HG03521 (cell line): ENCODE measurements around the gene NPR2.

Experiments used
- ATAC-seq: cut with Tn5 transposase; IDR thresholded peaks from one replicate; pipeline ENCODE4 v1.9.1; 2021; ENCODE audit warnings: mild to moderate bottlenecking, moderate library complexity; ENCODE audit not compliant: unreplicated experiment

Gene NPR2

DNA sequence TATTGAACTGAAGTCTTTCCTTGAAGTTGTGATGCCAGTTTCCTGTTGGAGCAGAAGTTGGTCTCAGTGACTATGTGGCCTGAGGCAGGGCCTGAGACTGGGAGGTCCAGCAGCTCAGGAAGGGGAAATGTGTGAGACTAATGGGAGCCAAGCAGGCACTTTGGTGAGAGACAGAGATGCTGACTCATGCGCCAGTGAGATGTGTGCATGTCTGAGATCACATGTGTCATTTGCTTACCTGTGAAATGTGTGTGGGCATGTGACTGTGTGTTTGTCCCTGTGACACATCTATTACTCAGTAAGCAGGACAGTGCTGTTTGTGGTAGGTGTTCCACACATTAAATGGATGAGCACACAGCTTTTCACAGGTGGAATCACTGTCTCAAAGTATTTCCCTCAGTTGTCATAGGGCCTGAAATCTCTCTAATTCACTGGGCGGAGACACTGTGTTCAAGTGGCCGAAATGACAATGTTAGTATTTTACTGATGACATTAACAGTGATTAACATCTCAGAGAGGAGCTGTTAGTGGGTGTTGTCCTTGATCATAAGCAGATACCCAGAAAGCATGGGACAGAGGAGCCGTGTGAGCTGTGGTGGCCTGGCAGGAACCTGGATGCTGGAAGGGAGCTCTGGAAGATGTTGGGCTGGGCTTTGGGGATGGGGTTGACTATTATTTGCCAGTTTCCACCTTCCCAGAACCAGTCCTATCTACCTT, 7.4 kb downstream of the NPR2 start:
- ATAC-seq = no peak

DNA sequence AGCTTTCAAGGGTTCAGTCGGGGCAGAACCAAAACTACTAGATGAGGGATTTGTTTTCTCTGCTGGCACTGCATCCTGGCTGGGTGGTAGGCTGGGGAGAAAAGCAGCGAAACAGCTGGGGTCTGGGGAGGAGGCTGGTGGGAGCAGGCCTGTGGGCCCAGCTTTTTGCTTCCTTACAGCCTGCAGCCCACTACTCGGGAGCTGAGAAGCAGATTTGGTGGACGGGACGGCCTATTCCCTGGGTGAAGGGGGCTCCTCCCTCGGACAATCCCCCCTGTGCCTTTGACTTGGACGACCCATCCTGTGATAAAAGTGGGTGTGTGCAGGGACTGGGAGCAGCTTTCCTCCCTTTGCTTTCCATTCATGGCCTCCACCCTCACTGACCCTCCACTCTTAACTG, 9.1 kb downstream of the NPR2 start:
- no peak for ATAC-seq

DNA sequence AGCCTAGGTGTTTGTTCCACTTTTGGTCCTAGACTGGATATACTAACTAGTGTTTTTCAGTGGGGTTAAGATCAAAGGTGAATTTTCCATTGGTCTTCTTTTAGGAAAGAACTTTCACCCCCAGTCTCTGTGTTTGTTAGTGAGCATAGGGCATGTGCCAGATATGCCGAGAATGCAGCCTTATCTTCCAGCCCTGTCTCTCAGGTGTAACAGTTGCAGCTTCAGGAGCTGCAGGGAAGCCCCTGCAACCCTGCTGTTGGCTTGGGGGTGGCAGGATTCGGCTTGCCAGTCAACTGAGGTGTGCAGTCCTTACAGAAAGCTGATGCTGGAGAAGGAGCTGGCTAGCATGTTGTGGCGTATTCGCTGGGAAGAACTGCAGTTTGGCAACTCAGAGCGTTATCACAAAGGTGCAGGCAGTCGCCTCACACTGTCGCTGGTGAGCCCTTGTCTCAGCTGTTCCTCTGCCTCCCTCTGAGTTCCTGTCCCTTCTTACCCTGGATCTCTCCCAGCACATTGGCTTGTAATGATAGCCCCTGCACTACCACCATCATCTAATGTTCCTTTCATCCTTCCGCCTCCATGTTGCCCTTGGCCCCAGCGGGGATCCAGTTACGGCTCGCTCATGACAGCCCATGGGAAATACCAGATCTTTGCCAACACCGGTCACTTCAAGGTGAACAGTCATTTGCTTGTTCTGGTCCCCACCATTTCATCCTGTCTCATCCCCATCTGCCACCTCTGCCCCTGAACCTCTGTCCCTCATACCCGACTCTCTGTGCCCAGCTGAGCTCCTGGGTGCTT, 10.1 kb downstream of the NPR2 start:
- no peak for ATAC-seq

DNA sequence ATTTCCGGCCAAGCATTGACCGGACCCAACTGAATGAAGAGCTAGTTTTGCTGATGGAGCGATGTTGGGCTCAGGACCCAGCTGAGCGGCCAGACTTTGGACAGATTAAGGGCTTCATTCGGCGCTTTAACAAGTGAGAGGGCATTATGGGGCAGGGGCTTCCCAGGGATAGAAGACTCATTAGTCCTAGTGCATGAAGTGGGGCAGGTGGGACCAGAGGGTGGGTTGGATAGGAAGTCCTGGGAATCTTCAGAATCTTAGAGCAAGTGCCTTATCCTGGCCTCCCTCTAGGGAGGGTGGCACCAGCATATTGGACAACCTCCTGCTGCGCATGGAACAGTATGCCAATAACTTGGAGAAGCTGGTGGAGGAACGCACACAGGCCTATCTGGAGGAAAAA, 14.7 kb downstream of the NPR2 start:
- no peak for ATAC-seq

DNA sequence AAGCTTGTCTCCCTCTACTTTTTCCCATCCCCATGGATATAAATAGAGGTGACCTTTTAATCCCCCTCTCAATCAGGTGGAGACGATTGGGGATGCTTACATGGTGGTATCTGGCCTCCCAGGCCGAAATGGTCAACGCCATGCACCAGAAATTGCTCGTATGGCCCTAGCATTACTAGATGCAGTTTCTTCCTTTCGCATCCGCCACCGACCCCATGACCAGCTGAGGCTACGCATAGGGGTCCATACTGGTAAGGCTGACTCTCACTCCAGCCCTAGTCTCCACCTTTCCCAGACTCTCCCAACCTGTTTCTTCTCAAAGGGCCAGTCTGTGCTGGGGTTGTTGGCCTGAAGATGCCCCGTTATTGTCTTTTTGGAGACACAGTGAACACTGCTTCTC, 17.0 kb downstream of the NPR2 start:
- ATAC-seq = no peak

DNA sequence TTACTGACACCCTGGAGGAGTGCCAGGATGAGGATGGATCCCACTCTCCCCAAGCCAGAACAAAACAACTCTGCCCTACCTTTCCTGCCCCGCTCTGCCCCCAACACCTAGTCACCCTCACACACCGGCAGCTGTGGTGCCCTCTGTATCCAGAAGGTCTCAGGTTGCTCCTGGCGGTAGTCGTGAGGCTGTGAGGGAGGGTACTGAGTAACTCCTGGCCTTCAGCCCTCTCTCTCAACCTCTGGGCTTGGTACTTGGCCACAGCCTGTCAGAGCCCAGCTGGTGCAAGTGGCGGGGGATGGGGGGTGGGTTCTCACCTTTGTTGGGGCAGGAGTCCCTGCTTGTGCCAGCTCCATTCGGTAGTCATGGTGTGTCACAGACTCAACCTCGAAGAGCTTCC, 18.7 kb downstream of the NPR2 start:
- ATAC-seq = no peak

DNA sequence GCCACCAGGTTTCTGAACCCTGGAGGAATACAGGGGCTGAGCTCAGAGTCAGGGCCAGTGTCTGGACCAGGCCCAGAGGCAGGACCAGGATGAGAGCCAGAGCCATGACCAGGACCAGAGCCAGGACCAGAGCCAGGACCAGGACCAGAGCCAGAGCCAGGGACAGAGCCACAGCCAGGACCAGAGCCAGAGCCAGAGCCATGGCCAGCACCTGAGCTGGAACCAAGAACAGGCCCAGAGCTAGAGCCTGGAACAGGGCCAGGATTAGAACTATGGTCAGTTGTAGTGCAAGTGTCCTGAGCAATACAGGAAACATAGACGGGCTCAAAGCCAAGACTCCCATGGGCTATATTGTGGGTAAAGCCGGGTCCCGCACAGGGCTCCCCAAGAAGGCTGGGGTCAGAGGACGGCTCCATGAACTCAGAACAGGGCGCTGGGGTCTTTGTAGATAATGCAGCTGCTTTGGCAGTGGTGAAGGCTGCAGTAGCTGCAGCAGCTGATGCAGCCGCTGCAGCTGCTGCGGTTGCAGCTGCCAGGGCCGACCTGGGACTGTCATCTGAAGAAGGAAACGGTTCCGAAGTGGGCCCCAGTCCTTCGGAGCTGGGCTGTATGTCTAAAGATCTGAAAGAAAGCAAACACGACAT, 20.1 kb downstream of the NPR2 start:
- no peak for ATAC-seq

DNA sequence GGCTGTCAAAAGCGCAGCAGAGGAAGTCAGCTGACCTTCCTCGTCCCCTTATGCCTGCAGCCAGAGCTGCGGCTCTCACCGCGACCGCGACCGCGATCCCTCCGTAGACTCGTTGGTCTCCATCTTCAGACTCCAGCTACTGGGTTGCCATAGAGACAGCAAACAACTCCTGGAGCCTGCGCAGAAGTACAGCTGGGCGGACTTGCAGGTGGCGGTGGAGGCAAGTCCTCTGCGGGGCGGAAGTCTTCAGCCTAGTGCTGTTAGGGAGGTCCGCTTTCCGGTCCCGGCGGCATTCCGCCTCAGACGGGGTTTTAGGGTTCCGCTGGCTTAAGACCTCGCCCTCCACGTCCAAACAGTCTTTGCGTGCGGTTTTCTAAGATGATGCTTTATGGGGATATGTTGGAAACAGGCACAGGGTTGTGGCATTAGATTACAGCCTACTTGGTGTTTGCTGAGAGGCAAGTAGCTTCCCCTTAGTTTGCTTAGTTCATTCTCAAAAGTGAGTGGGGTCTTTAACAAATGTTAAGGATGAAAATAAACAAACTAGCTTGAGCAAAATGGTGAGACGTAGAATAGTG, 20.7 kb downstream of the NPR2 start, which contains the start of gene SPAG8:
Gene SPAG8, minus strand, starts transcription at position 238 of the 578 bp plus-strand sequence. Its CDS starts 115 bp downstream, at position 123.
- ATAC-seq = peak; percentile 64

DNA sequence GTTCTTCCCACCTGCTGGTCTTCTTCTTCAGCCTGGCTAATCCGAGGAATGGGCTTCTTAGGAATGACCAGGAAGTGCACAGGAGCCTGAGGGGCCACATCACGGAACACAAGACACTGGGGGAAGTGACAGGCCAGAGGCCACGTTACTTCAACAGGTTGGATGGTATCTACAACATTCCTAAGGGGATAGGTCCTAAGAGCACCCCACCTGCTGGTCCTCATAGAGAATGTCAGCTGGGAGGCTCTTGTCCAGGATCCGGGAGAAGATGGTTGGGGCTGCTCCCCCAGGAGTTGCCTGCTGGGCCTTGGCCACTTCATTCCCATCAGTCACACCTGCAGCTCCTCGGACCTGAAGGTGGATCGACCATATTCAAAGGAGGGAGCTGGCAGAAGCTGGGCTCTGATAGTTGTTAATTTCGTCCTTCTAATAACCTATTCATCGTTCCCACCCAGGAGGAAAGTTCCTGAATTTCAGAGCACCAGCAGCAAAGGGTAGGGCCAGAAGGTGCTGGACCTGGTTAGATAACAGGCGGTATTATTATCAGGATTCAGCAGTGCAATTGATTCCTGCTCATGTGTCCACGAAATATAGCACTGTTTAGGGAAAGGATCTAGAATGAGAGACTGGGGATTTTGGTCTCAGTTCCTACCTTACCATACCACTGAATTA, 22.2 kb downstream of the NPR2 start:
- no peak for ATAC-seq

DNA sequence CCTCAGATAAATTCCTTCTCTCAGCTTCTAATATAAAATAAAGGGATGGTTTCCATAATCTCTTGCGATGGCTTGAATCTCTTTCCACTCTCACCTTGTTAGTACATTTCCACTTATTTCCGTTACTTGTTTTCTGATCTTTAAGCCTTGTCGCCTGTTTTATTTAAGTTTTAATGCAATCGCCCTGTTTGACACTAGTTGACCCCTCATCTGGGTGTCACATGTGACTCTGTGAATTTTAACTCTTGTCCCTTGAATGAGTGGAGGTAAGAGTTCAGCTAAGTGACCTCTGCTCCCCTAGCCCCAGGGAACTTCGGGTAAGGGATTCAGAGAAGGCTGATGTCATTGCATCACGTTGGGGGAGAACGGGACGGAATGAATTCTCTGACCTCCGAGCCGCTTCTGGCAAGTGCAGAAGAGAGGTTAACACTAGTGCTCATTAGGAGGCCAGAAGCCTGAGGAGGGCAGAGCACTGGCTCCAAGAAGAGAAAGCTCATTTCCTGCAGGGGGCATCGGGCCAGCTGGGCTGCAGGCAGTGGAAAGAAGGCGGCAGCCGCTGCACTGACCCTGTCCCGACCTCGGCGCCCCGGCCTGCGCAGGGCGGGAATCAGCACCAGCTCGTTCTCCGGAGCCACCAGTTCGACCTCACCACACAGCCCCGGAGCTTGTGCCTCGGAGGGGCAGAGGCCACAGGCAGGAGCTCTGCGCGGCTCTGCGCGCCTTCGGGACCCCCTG, 22.9 kb downstream of the NPR2 start:
- ATAC-seq = peak; percentile 16

DNA sequence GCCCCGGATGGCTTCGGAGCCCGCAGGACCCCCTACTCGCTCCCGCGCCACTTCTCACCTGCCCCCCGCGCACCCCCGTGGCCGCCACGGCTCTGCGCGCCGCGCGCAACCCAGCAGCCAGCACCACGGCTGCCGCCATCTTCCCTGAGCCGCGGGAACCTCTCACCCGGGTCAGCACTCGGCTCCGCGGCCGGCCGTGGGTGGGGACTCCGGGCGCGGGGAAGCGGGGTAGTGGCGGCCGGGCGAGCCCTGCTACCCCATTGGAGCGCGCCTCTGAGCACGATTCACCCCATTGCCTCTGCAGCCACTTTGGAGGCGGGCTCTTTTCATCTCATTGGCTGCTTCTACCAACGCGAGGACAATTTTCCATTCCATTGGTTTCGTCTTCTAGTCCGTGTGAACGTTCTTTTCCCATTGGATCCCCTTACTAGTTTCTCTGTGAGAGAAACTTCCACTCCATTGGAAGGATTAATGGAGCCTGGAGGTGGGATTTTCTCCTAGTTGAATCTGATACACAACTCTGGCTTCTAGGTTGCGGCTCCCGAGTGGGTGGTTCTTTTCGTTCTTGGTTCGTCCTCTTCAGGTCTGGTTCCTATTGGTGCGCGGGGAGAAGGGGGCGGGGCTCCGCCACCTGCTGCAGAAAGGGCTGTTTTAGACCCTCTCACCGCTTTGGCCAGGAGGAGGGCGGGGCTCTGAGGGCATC, 23.6 kb downstream of the NPR2 start, which contains the start of gene HINT2:
Gene HINT2, minus strand, starts transcription at position 202 of the 703 bp plus-strand sequence. Its CDS starts 63 bp downstream, at position 139.
- ATAC-seq = peak; percentile 67

DNA sequence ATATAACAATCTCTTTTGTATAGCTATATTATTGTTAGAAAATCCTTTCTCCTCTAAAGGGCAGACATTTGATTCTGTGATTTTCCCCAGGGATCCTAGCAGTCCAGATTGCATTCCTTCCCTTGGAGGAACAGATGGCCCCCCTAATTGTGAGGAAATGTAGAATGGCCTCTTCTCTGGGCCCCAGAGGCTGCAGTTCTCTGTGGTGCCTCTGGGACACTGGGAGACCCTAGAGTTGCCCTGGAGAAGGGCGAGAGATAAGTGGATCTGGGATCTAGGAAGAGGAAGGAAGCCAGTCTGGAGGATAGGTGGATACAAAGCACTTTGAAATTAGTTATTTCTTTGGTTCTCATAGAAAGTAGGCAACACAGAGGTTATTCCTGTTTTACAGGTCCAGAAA, 25.3 kb downstream of the NPR2 start:
- ATAC-seq = no peak

DNA sequence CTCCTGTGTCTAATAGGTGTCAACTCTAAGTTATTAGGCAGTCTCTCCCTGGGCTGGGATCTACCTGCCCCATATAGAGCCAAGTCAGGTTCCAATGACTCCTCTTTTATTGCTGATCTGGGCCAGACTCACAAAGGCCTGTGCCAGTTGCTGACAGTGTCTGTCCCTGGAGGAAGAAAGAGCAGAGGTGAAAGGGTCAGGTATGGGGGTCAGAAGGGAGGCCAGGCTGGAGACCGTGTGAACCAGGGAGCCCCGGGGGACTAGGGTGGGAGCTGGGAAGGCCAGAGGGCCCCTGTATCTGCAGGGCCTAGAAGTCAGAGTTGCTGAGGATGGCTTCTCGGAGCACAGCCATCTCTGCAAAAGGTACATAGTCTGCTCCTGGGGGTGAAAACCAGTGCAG, 26.9 kb downstream of the NPR2 start:
- ATAC-seq = no peak

DNA sequence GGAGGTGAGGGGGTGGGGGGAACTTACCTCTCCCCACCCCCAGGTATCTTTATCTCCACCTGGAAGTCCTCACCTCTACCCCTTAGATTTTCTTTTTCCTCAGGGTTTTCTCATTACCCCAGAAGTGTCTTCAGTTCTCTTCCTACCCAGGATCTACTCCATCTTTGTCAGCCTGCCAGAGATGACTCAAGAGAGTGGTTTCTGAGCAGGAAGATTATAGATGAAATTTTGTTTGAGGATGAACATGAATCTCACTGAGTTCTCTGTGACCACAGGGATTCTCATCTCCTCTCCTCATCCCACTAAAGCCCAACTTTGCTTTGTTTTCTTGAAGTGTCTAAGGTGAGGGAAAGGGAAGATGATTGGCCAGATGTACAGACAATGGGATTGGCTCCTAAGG, 28.7 kb downstream of the NPR2 start:
- no peak for ATAC-seq

DNA sequence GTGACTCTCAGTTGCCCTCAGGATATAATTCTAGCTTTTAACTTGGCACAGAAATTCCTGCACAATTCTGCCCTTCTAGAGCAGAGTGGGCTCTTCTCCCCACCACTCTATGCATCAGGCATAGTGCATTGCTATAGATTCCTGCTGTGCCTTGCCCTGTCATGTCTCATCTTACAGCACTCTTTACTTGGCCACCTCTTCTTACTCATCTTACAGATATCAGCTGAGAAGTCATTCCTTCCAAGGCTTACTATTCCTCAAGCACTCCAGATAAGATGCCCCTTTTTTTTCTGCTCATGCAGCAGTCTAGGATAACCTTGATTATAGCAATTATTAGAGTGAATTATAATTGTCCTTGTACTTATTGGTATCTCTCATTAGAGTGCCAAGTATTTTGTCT, 31.5 kb downstream of the NPR2 start:
- ATAC-seq = no peak

DNA sequence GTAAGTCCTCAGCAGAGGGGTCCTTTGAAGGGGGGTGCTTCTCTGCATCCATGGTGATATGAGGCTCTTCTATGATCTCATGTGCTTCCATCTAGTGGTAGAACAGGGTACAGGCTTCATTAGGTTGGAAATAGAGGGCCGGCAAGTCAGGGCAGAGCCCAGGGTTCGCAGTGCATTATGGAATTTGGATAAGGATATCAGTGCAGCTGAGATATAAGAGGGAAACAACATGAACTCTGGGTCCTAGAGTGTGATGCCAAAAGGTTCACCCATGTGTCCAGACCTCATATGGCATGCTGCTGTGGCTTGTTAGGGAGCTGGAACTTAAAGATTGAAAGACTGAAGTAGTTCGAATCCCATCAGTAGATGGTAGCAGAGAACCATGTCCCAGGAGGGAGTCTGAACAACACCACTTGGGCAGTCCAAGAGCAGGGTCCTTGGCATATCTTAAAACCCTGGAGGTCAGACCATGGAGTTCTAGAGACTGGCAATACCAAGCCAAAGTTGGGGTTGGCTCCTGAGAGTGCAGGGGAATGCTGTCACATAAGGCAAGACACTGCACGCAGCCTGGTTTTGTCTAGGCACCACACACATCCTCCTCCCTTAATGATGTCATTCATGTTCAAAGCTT, 34.8 kb downstream of the NPR2 start:
- ATAC-seq = peak; percentile 33

DNA sequence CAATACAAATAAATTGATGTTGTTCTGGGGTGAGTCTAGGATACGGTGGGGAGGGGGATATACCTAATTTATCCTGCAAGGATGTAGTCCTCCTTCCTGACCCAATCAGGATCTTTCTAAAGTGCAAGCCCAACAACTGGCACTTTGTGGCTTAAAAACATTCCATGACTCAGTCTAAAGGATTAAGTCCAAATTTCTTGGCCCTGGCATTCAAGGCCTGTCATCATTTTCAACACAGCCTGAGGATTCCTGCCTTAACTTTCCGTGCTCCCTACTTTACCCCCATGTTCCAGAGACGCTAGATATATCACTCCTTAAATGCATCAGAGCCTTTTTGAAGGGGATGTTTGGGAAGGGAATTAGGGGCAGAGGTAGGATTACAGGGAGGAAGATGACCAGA, 36.1 kb downstream of the NPR2 start:
- ATAC-seq = no peak

DNA sequence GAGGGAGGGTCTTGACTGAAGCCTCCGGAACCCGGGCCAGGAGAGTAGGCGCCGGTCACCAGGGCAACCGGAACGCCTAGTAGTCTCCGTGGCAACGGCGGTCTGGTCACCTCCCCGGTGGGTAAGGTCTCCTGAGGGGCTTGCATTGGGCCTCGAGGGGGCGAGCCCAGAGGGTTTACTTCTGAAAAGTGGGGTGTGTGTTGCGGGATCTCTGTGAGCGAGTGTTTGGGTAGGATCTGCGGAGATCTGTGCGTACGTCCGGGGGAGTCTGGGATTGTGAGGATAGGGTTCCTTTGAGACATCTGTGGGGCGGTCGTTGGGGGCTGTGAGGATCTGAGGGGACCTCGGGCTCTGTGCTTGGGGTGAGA, 37.3 kb downstream of the NPR2 start, which contains the start of gene FAM221B:
Gene FAM221B, minus strand, starts transcription at position 17 of the 368 bp plus-strand sequence. CDS start 2,571 bp downstream, outside the sequence.
- peak; percentile 6 for ATAC-seq
